DND-41 (cell line): Measurements from ENCODE around the gene KATNAL2.

Experiments used
- ATAC-seq: fragments of 200-7000 bp; cut with Tn5 transposase; 3 replicates; pipeline ENCODE4 v1.9.1; 2021; ENCODE audit warnings: low read depth; ENCODE audit not compliant: insufficient read depth
- DNase-seq: peaks from one replicate; pipeline ENCODE4 v3.0.0-alpha.2; 2020
- H2AFZ ChIP-seq: 2 replicates; pipeline ENCODE4 v1.6.0; 2012; ENCODE audit warnings: low read depth, low read length
- H3K27ac ChIP-seq: 2 replicates; pipeline ENCODE4 v1.5.1; 2012; ENCODE audit warnings: low read length, inconsistent platforms
- H3K27me3 ChIP-seq: fragments of 200-600 bp; sonication (generic); 2 replicates; pipeline ENCODE4 v1.6.0; 2012; ENCODE audit warnings: low read length, mild to moderate bottlenecking, inconsistent platforms; ENCODE audit not compliant: insufficient read depth, poor library complexity
- H3K36me3 ChIP-seq: 2 replicates; pipeline ENCODE4 v1.5.1; 2012; ENCODE audit warnings: low read length, inconsistent platforms; ENCODE audit not compliant: insufficient read depth
- H3K4me1 ChIP-seq: 2 replicates; pipeline ENCODE4 v1.5.1; 2012; ENCODE audit warnings: mild to moderate bottlenecking, low read length; ENCODE audit not compliant: insufficient read depth
- H3K4me2 ChIP-seq: 2 replicates; pipeline ENCODE4 v1.6.0; 2012; ENCODE audit warnings: mild to moderate bottlenecking, moderate library complexity, low read length, inconsistent platforms; ENCODE audit not compliant: insufficient read depth
- H3K4me3 ChIP-seq, 2 experiments: fragments of 200-600 bp in 1 of 2; shearing (Covaris generic) in 1 of 2; 2 replicates each; pipeline ENCODE4 v1.5.1; 2012 to 2016; ENCODE audit warnings: inconsistent platforms in 2 of 2, low read length in 2 of 2, mild to moderate bottlenecking in 2 of 2, low read depth in 1 of 2, moderate library complexity in 1 of 2
- H3K79me2 ChIP-seq: 2 replicates; pipeline ENCODE4 v1.6.0; 2012; ENCODE audit warnings: low read length, inconsistent platforms; ENCODE audit not compliant: insufficient read depth
- H3K9ac ChIP-seq: 2 replicates; pipeline ENCODE4 v1.6.0; 2012; ENCODE audit warnings: low read depth, mild to moderate bottlenecking, inconsistent platforms, low read length, moderate library complexity
- H3K9me3 ChIP-seq: 2 replicates; pipeline ENCODE4 v1.5.1; 2012; ENCODE audit warnings: low read length, moderate library complexity, mild to moderate bottlenecking, inconsistent platforms; ENCODE audit not compliant: insufficient read depth, severe bottlenecking
- H4K20me1 ChIP-seq: 2 replicates; pipeline ENCODE4 v1.6.0; 2012; ENCODE audit warnings: low read length; ENCODE audit not compliant: insufficient read depth
- CTCF ChIP-seq: IDR thresholded peaks from 2 replicates; pipeline ENCODE4 v1.5.1; 2012; ENCODE audit warnings: borderline replicate concordance, low read length, moderate library complexity, mild to moderate bottlenecking; ENCODE audit not compliant: poor library complexity, severe bottlenecking; ENCODE audit errors: extremely low read depth
- EZH2 ChIP-seq: IDR thresholded peaks from 3 replicates; pipeline ENCODE4 v1.6.1; 2012; ENCODE audit warnings: borderline replicate concordance, low read depth, mild to moderate bottlenecking, moderate library complexity, low read length, inconsistent platforms; ENCODE audit not compliant: severe bottlenecking

Gene KATNAL2

GRCh38 chr18:46883180-46883579 lies 34.2 kb upstream of the KATNAL2 start:
- no peak overlapping the region for H3K9ac ChIP-seq
- H3K4me1 ChIP-seq, result no peaks in the 10 kb centered on the region
- DNase-seq (no peak), ATAC-seq (no peak)
- no peak overlapping the region for H3K27ac ChIP-seq
- no peaks in the 10 kb centered on the region for H3K27me3 ChIP-seq
- H2AFZ ChIP-seq, result no peak overlapping the region
- peaks cover 31% of the 10 kb centered on the region for H3K36me3 ChIP-seq
- TF ChIP-seq EZH2, result no peak
- TF ChIP-seq CTCF, result no peak
- H3K4me3 ChIP-seq, result no peak overlapping the region
- peaks cover 81% of the 10 kb centered on the region for H3K79me2 ChIP-seq
- peaks cover 21% of the 10 kb centered on the region for H3K9me3 ChIP-seq
- H3K4me2 ChIP-seq, result no peak overlapping the region
- H4K20me1 ChIP-seq, result no peaks in the 10 kb centered on the region; the same call in 1 of the 2 replicates

DNA sequence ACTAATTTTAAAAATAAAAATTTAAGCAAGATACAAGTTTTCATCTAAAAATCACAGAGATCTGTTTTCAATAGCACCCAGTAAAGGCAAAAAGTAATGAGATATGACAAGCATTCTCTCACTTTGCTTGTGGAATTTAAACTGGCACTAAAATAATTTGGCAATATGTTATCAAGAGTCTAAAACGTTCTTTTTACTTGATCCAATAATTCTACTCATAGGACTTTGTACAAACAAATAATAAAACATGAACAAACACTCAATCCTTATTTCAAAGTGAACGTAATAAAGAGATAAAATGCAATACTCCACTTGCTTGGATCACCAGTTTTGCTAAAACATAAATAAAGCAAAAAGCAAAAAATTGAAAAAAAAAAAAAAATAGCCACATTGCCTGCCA lies 30.5 kb upstream of the KATNAL2 start:
- ATAC-seq, result no peak
- Histone ChIP-seq H3K27me3 (no peaks in the 10 kb centered on the region), H3K4me2 (no peak overlapping the region), H3K9me3 (peaks cover 25% of the 10 kb centered on the region), H4K20me1 (no peaks in the 10 kb centered on the region; the same call in 1 of the 2 replicates), H3K27ac (no peak overlapping the region), H3K36me3 (peaks cover 30% of the 10 kb centered on the region), H3K9ac (no peak overlapping the region), H3K79me2 (peaks cover 83% of the 10 kb centered on the region), H3K4me1 (no peaks in the 10 kb centered on the region), H2AFZ (no peak overlapping the region), H3K4me3 (no peak overlapping the region)
- DNase-seq, result no peak
- no peak for TF ChIP-seq EZH2

DNA sequence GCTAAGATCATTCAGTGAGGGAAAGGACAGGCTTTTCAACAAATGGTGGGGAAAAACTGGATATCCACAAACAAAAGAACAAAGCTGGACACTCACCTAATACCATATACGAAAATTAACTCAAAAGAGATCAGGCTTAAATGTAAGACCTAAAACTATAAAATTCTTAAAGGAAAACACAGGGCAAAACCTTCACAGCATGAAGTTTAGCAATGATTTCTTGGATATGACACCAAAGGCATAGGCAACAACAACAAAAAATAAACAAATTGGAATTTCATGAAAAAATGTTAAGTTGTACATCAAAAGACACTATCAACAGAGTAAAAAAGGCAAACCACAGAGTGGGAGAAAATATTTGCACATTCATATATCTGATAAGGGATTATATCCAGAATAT lies 28.4 kb upstream of the KATNAL2 start:
- no peak overlapping the region for H3K4me3 ChIP-seq
- H4K20me1 ChIP-seq, result peaks cover 10% of the 10 kb centered on the region; the same call in 1 of the 2 replicates
- peaks cover 25% of the 10 kb centered on the region for H3K9me3 ChIP-seq
- no peaks in the 10 kb centered on the region for H3K4me1 ChIP-seq
- no peak for TF ChIP-seq EZH2
- TF ChIP-seq CTCF, result no peak
- no peaks in the 10 kb centered on the region for H3K27me3 ChIP-seq
- peaks cover 30% of the 10 kb centered on the region for H3K36me3 ChIP-seq
- DNase-seq, result no peak
- no peak overlapping the region for H3K9ac ChIP-seq
- no peak for ATAC-seq
- H3K4me2 ChIP-seq, result no peak overlapping the region
- peaks cover 87% of the 10 kb centered on the region for H3K79me2 ChIP-seq
- no peak overlapping the region for H2AFZ ChIP-seq
- no peak overlapping the region for H3K27ac ChIP-seq

DNA sequence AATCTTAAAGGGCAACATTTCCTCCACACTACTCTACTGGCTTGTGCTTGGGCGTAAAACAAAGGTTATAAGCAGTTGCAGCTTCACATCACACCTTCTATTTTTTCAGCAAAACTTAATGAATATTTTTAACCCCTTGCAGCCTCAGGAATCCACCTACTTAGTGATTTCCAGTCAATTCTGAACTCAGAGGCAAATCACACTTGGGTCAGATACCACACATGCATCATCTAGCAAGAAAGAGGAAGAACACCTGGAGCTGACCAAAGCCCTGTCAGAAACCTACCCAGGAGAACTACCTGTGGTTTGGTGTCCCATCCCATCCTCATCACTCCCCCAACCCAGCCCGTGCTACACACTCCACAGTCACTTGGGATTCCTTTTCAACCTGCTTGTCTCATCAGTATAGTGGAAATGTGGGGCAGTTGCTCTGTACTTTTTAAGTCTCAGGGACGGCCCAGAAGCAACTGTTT lies 25.6 kb upstream of the KATNAL2 start:
- no peak overlapping the region for H3K4me2 ChIP-seq
- no peaks in the 10 kb centered on the region for H3K4me1 ChIP-seq
- DNase-seq (no peak), ATAC-seq (no peak)
- no peak overlapping the region for H3K9ac ChIP-seq
- TF ChIP-seq EZH2, result no peak
- TF ChIP-seq CTCF, result no peak
- H4K20me1 ChIP-seq, result peaks cover 12% of the 10 kb centered on the region; the same call in 1 of the 2 replicates
- H2AFZ ChIP-seq, result no peak overlapping the region
- H3K36me3 ChIP-seq, result peaks cover 30% of the 10 kb centered on the region
- H3K9me3 ChIP-seq, result peaks cover 25% of the 10 kb centered on the region
- H3K4me3 ChIP-seq, result no peak overlapping the region
- no peak overlapping the region for H3K27ac ChIP-seq
- peaks cover 92% of the 10 kb centered on the region for H3K79me2 ChIP-seq
- H3K27me3 ChIP-seq, result no peaks in the 10 kb centered on the region
